GM11168 (cell line): ENCODE measurements around the gene SELENOM.

Source experiments
- in situ Hi-C: fragments of 300-500 bp; cut with MboI; formaldehyde crosslinking; loops from one replicate; pipeline ENCODE4 v1.12.0; 2022; ENCODE audit warnings: low sequenced_read_pairs; ENCODE audit not compliant: unreplicated experiment

Gene SELENOM

GRCh38 chr22:31107178-31107893 is at the start of gene SELENOM:
Gene SELENOM, minus strand, starts transcription at chr22:31107568. Its CDS starts 63 bp downstream, at chr22:31107505.
- in situ Hi-C loops, result no loop called here

DNA sequence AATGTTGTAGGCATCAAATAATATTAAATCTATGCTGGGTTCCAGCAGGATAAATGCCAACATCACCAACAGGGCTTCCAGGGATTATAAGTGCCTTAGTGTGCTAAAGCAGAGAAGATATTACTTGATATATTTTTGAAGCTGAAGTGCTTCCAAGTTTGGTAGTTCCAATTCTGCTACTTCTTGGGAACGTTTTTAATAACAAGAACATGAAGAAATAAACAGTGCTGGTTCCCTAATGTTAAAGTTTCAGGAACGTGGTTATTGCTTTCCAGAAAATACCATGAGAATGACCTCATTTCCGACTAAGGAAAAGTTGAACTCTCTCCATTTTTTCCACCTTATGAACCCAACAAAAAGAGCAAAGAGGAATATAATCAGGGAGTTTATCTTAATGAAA is 48.1 kb upstream of the SELENOM start:
- in situ Hi-C loops, result no loop called here

DNA sequence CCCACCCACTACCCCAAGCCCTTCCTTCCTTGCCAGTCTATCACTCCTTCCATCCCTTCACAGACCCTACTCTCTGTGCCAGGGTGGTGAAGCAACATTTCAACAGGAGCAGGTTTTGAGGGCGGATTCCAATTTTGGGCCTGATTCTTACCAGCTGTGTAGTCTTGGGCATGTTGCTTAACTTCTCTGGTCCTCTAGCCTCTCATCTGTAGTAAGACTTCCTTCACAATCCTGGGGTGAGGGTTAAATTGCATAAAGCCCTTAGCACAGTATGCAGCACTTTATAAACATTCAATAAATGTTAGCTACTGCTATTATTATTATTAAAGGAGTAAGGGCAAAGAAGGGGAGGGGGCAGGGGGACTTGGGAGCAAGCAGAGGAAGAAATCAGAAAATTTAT is 47.6 kb upstream of the SELENOM start:
- in situ Hi-C loops, result no loop called here

DNA sequence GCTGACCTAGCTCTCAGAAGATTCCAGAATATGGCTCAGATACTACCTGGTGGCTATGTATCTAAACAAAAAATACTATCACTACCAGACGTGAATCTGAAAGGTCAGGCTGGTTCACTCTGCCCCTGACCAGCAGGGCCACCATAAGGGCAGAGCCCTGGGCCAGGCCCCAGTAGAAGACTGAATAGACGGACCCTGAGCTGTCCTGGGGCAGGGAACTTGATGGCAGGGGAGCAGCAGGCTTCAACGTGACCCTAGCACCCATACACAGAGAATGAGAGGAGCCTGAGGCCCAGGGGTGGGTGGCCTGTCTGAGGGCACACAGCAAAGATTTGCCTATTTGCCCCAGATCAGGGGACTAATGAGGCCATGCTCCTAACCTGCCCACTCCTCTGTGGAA is 46.0 kb upstream of the SELENOM start:
- in situ Hi-C loops, result no loop called here

DNA sequence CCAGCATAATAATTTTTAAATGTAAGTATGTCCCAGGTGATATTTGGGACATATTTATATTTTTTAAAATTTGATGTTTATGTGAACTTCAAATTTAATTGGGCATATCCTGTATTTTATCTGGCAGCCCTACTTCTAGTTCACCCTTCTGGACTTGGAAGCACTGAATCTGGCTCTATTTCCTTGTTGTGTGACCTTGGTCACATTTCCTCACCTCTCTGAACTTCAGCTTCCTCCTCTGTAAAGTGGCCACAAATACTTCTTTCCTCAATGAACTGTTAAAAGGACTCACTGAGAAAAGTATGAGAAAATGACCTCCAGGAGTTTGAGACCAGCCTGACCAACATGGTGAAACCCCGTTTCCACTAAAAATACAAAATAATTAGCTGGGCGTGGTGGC is 44.5 kb upstream of the SELENOM start:
- in situ Hi-C loops, result no loop called here

DNA sequence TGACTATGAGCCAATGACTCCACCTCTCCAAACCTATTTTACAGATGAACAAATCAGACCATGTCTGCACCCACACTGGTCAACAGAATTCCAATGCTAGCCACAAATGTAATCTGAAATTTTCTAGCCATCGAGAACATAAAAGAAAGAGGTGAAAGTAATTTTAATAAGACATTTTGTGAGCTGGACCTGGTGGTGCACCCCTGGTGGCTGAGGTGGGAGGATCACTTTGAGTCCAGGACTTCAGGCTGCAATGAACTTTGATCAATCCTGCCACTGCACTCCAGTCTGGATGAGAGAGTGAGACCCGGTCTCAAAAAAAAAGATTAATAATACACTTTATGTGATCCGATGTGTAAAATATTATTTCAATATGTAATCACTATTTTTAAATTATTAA is 43.2 kb upstream of the SELENOM start:
- in situ Hi-C loops, result no loop called here

GRCh38 chr22:31148953-31149627 is 41.7 kb upstream of the SELENOM start:
- in situ Hi-C loops, result no loop called here

DNA sequence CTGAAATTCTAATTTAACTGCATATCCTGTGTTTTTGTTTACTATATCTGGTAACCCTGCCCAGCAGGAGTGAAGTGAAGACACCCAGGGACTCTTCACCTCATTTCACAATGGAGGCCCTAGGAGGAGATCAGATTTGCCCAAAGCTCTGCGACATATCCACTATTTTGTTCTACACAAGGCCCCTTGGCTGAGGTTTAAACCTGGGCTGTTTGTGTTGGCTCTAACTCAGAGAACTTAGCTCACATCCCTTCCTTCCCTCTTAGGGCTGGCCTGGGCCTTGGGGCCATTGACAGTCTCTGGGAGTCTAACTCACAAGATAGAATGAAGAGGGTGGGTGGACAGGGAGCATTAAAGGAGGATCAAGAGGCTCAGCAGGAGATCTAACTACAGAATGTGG is 41.1 kb upstream of the SELENOM start:
- in situ Hi-C loops, result no loop called here

DNA sequence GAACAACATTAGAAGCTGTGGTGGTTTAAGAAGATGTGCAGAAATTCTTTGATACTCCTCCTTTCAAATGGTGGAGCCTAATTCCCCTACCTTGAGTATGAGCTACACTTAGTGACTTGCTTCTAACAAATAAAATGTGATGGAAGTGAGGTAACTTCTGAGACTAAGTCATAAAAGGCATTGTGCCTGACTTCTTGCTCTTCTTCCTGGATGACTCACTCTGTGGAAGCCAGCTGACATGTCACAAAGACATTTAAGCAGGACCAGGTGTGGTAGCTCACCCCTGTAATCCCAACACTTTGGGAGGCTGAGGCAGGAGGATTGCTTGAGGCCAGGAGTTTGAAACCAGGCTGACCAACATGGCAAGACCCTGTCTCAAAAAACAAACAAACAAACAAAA is 36.9 kb upstream of the SELENOM start:
- in situ Hi-C loops, result no loop called here

DNA sequence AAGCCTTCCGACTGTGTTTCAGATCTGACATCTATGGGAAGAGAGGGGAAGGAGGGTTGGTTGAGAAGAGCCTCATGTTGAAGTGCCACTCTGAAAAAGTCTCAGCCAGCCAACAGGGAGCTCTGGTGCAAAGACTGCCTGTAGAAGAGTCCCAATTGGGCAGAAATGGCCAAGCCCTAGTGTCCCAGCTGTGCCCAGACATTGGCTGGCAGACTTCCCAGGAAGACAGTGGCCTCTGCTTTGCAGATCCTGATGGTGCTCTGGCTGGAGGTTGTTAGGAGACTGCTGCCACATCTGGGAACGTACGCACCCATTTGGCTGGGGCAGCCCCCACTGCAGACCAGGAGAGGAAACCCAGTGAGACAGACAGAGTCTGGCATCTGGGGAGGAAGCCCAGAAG is 36.2 kb upstream of the SELENOM start:
- in situ Hi-C loops, result no loop called here

DNA sequence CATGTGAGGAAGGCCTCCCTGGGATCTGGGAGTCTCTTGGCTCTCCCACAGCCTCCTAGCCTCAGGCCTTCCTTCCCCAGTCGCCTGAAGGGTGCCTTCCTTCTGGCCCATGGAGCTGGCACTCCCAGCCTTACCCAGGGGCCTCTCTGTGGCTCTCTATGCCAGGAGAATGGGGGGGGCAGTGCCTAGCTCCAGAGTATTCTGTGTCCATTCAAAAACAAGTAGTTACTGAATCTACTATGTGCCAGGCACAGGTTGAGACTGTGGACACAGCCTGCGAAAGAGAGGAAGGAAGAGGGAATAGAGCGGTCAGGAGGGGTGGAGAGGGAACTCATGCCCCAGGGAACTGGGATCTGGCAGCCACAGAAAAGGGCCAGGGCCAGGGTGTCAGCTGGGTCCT is 35.7 kb upstream of the SELENOM start:
- in situ Hi-C loops, result no loop called here

GRCh38 chr22:31142285-31142684 is 34.9 kb upstream of the SELENOM start:
- in situ Hi-C loops, result no loop called here

GRCh38 chr22:31141551-31141950 is 34.2 kb upstream of the SELENOM start:
- in situ Hi-C loops, result no loop called here

GRCh38 chr22:31140746-31141145 is 33.4 kb upstream of the SELENOM start:
- in situ Hi-C loops, result no loop called here

DNA sequence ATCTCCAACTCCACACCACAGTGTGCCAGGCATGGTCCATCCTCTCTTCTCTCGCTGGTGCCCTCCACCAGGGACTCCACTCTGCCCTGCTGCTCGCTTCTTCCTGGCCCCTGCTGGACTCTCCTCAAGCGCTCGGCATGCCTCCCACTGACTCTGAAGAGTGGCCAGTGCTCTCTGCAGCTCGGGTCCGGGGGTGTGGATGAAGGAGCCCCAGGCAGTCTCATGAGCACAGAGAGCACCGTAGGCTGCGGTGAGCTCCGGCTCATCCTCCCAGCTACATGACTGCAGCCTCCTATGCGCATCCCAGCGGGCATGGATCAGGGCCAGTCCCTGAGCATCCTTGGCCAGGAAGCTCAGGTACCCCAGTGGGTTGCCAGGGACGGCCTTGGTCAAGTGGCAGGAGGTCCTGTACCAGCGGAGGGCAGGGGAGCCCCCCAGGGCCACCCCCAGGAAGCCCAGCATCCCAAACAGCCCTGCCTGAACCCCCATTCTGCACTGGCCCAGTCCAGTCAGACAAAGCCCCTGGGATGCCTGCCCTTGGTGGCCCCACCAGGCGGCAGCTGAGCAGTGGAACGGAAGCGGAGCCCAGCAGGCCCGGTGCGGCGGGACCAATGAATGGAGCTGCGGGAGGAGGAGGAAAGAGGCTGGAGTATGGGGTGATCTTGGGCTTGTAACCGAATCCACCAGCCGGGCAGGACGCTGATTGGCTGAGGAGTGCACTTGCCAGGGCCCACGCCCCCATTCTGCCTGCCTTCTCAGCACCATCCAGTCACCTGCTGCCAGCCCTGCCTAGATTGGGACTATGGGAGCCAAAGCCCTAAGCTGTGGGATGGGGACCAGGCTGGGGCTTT is 32.7 kb upstream of the SELENOM start, which contains the start of gene PLA2G3:
Gene PLA2G3, minus strand, starts transcription at position 643 of the 851 bp plus-strand sequence. Its CDS starts 154 bp downstream, at position 489.
- in situ Hi-C loops, result no loop called here

GRCh38 chr22:31139066-31139465 is 31.7 kb upstream of the SELENOM start:
- in situ Hi-C loops, result no loop called here

DNA sequence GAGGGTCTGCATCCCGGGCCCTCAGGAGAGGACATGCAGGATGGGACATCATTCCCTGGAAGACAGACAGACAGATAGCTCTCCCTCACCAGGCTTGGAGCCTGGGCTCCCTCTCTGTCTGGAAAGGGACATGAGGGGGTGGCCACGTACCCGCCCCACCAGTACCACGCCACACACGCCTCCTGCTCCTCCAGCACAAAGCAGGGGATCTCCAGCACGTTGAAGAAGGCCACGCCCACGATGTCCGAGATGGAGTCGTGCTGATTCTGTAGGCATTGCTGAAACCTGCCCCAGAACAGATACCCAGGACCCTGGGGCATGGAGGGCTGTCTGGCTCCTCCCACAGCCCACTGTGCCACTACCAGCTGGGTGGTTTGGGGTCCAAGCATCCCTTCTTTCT is 30.8 kb upstream of the SELENOM start:
- in situ Hi-C loops, result no loop called here

DNA sequence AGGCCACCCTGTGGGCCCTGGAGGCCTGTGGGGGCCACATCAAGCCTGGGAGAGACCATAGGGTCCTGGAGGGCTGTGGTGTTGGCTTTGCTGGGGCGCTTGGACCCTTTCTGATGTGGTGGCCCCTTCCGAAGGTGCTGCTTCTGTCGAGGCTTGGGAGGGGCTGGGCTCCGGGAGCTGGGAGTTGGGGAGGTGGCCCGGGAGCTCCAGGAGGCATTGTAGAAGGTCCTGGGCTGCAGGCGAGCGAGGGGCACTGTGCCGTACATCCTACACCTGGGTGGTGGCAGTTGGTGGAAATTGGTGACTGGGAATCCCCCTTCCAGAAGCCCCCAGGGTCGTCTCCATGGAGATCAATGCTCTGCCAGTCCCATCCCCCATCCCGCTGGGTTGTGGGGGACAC is 30.4 kb upstream of the SELENOM start:
- in situ Hi-C loops, result no loop called here

- in situ Hi-C loops, result no loop called here
These were observed 29.3 kb upstream of the SELENOM start for GRCh38 chr22:31136711-31137110.

DNA sequence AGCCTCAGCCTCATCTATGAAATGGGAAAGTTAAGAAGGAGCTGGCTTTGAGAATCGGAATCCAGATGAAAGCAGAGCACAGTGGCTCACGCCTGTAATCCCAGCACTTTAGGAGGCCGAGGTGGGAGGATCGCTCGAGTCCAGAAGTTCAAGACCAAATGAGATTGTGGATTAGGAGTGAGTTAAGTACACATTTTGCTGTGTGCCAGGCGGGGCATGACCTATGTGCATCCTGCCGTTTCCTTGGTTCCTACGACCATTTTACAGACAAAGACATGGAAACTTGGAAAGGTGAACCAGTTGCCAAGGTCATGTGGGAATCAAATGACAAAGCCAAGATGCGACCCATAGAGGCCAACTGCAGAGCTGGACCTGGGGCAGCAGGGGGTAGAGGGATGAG is 28.8 kb upstream of the SELENOM start:
- in situ Hi-C loops, result no loop called here

GRCh38 chr22:31135706-31136105 is 28.3 kb upstream of the SELENOM start:
- in situ Hi-C loops, result no loop called here
